ES-I3 (cell line): Measurements from ENCODE around the gene ZBTB9.
"Not testable (repeated sequence)": the region's sequence is repeated elsewhere in the genome, so short reads cannot be mapped to it uniquely, and the experiment has no call there.

Experiments
- H3K36me3 ChIP-seq: 2 replicates; pipeline ENCODE4 v1.6.1; 2013; ENCODE audit warnings: mild to moderate bottlenecking, low read length, control low read depth, moderate library complexity; ENCODE audit not compliant: insufficient read depth
- H3K4me1 ChIP-seq: 2 replicates; pipeline ENCODE4 v1.6.1; 2013; ENCODE audit warnings: mild to moderate bottlenecking, control low read depth, low read length; ENCODE audit not compliant: insufficient read depth
- H3K9ac ChIP-seq: 2 replicates; pipeline ENCODE4 v1.6.1; 2013; ENCODE audit warnings: low read depth, mild to moderate bottlenecking, low read length, moderate library complexity
- H3K9me3 ChIP-seq: 2 replicates; pipeline ENCODE4 v1.6.1; 2013; ENCODE audit warnings: mild to moderate bottlenecking, low read length, moderate library complexity; ENCODE audit not compliant: control insufficient read depth, insufficient read depth

The ZBTB9 gene

GRCh38 chr6:33455051-33455450 lies 675 bp downstream of the ZBTB9 start:
- H3K4me1 ChIP-seq: no peaks in the 10 kb centered on the region; the same call in 1 of the 2 replicates
- peak overlapping the region; percentile 81 for H3K9ac ChIP-seq
- H3K36me3 ChIP-seq: peaks cover 7% of the 10 kb centered on the region
- H3K9me3 ChIP-seq: no peaks in the 10 kb centered on the region

GRCh38 chr6:33456156-33456555 lies 1.8 kb downstream of the ZBTB9 start:
- H3K9me3 ChIP-seq: no peaks in the 10 kb centered on the region
- H3K9ac ChIP-seq: no peak overlapping the region
- peaks cover 5% of the 10 kb centered on the region; the same call in 1 of the 2 replicates for H3K36me3 ChIP-seq
- H3K4me1 ChIP-seq: no peaks in the 10 kb centered on the region; the same call in 1 of the 2 replicates

- Histone ChIP-seq H3K9ac (no peak overlapping the region), H3K36me3 (peaks cover 5% of the 10 kb centered on the region; the same call in 1 of the 2 replicates), H3K4me1 (no peaks in the 10 kb centered on the region; the same call in 1 of the 2 replicates), H3K9me3 (no peaks in the 10 kb centered on the region)
These were observed 4.3 kb downstream of the ZBTB9 start for GRCh38 chr6:33458676-33459075.

GRCh38 chr6:33459226-33459625 lies 4.8 kb downstream of the ZBTB9 start:
- Histone ChIP-seq H3K9me3 (no peaks in the 10 kb centered on the region), H3K4me1 (no peaks in the 10 kb centered on the region; the same call in 1 of the 2 replicates), H3K9ac (no peak overlapping the region), H3K36me3 (peaks cover 5% of the 10 kb centered on the region; the same call in 1 of the 2 replicates)

- Histone ChIP-seq H3K9ac (no peak overlapping the region), H3K9me3 (no peaks in the 10 kb centered on the region; the same call in 1 of the 2 replicates), H3K36me3 (no peaks in the 10 kb centered on the region), H3K4me1 (no peaks in the 10 kb centered on the region)
These were observed 11.8 kb downstream of the ZBTB9 start for GRCh38 chr6:33466075-33466735.

GRCh38 chr6:33467091-33467490 lies 12.7 kb downstream of the ZBTB9 start:
- H3K4me1 ChIP-seq: no peaks in the 10 kb centered on the region
- H3K36me3 ChIP-seq: no peaks in the 10 kb centered on the region
- H3K9me3 ChIP-seq: no peaks in the 10 kb centered on the region; the same call in 1 of the 2 replicates
- H3K9ac ChIP-seq: no peak overlapping the region

- Histone ChIP-seq H3K9me3 (no peaks in the 10 kb centered on the region; the same call in 1 of the 2 replicates), H3K36me3 (no peaks in the 10 kb centered on the region), H3K4me1 (no peaks in the 10 kb centered on the region), H3K9ac (no peak overlapping the region)
These were observed 15.3 kb downstream of the ZBTB9 start for GRCh38 chr6:33469661-33470060.

GRCh38 chr6:33477864-33478263 lies 23.5 kb downstream of the ZBTB9 start:
- H3K4me1 ChIP-seq: no peaks in the 10 kb centered on the region
- H3K36me3 ChIP-seq: no peaks in the 10 kb centered on the region
- H3K9ac ChIP-seq: no peak overlapping the region

GRCh38 chr6:33481192-33481591 lies 26.8 kb downstream of the ZBTB9 start:
- H3K4me1 ChIP-seq: no peaks in the 10 kb centered on the region
- no peak overlapping the region for H3K9ac ChIP-seq
- no peaks in the 10 kb centered on the region for H3K9me3 ChIP-seq
- H3K36me3 ChIP-seq: no peaks in the 10 kb centered on the region

More at GRCh38 chr6:33477864-33478263, 23.5 kb downstream of the ZBTB9 start:
- H3K9me3 ChIP-seq: no peaks in the 10 kb centered on the region

- not testable (repeated sequence) for H3K36me3 ChIP-seq, H3K4me1 ChIP-seq, H3K9ac ChIP-seq, H3K9me3 ChIP-seq
These were observed 28.2 kb downstream of the ZBTB9 start for GRCh38 chr6:33482620-33483019.

- H3K4me1 ChIP-seq: no peaks in the 10 kb centered on the region
- H3K9me3 ChIP-seq: no peaks in the 10 kb centered on the region
- H3K36me3 ChIP-seq: no peaks in the 10 kb centered on the region
- H3K9ac ChIP-seq: no peak overlapping the region
These were observed 29.3 kb downstream of the ZBTB9 start for GRCh38 chr6:33483678-33484077.

GRCh38 chr6:33484673-33485262 lies 30.4 kb downstream of the ZBTB9 start:
- H3K36me3 ChIP-seq, H3K9me3 ChIP-seq, H3K9ac ChIP-seq, H3K4me1 ChIP-seq: not testable (repeated sequence)

- not testable (repeated sequence) for H3K36me3 ChIP-seq, H3K9ac ChIP-seq, H3K9me3 ChIP-seq, H3K4me1 ChIP-seq
These were observed 31.3 kb downstream of the ZBTB9 start for GRCh38 chr6:33485680-33486079.

- no peaks in the 10 kb centered on the region for H3K36me3 ChIP-seq
- no peak overlapping the region for H3K9ac ChIP-seq
- H3K4me1 ChIP-seq: no peaks in the 10 kb centered on the region
- no peaks in the 10 kb centered on the region for H3K9me3 ChIP-seq
These were observed 34.0 kb downstream of the ZBTB9 start for GRCh38 chr6:33488339-33488738.

GRCh38 chr6:33490198-33490597 lies 35.8 kb downstream of the ZBTB9 start:
- no peaks in the 10 kb centered on the region for H3K4me1 ChIP-seq
- no peaks in the 10 kb centered on the region for H3K36me3 ChIP-seq
- no peaks in the 10 kb centered on the region for H3K9me3 ChIP-seq
- no peak overlapping the region for H3K9ac ChIP-seq
